Right lobe of liver (tissue), 5 donors: Measurements from ENCODE around the gene CYP46A1. TPM values are rescaled to one million over a fixed set of nuclear protein-coding genes. Genes with fewer than 3 reads are reported as not detected.

Experiments
- total RNA-seq, 6 experiments: library from RNA; depleted of rRNA in 2 of 6; stranded (reverse); fragments of >200 nt in 2 of 6; fragmentation: NEBNext Ultra II Directional in 3 of 6; extraction: Animal tissue kit (Norgen Biotek cat#: 25700) in 3 of 6; gene quantifications; one replicate each; pipeline versions ENCODE4 v1.1.0 to v1.2.4, GENCODE V29; 2016 to 2023
- donor health status: DM: no; HTN: no; CAD: no.
- donor health status: DM: no; HTN: no; CAD: no.
- donor health status: DM: no; HTN: yes; CAD: no.
- donor health status: DM: no; HTN: yes; CAD: no.

CYP46A1 gene
- total RNA-seq, 6 experiments from 2014 or later, result 0.06 to 1.6 (median 0.42) TPM; not detected in 1

Other genes with a start within 250 kb of the CYP46A1 start
- gene SETD3, start 203.4 kb upstream of the CYP46A1 start, total RNA-seq, result 10 to 100 TPM; 24.7 to 42.0 (median 28.8) TPM
- 10 to 100 TPM; 11.8 to 23.4 (median 15.4) TPM for gene CCNK, start 202.9 kb upstream of the CYP46A1 start, total RNA-seq
- 10 to 100 TPM; 13.6 to 32.8 (median 21.8) TPM for gene CCDC85C, start 80.1 kb upstream of the CYP46A1 start, total RNA-seq
- 1 to 10 TPM in 1 of 6 experiments, under 1 TPM in 5; 0.43 to 1.4 (median 0.66) TPM for gene HHIPL1, start 39.2 kb upstream of the CYP46A1 start, total RNA-seq
- 1 to 10 TPM; 3.3 to 6.8 (median 4.5) TPM for gene EML1, start 109.1 kb downstream of the CYP46A1 start, total RNA-seq